HCT116 (cell line): ENCODE data around the gene MYZAP.

ENCODE experiments used
- EZH2 ChIP-seq: fragments of 200-600 bp; sonication (generic); IDR thresholded peaks from 2 replicates; pipeline ENCODE4 v1.6.1; 2017; ENCODE audit warnings: antibody characterized with exemption, mixed run types
- EZH2phosphoT487 ChIP-seq: fragments of 200-600 bp; IDR thresholded peaks from 2 replicates; pipeline ENCODE4 v1.6.1; 2018; ENCODE audit warnings: antibody characterized with exemption, borderline replicate concordance
- POLR2A ChIP-seq: IDR thresholded peaks from 2 replicates; pipeline ENCODE4 v1.7.0; 2011; ENCODE audit warnings: borderline replicate concordance; ENCODE audit not compliant: insufficient read depth, insufficient read length; ENCODE audit errors: extremely low read depth
- POLR2AphosphoS5 ChIP-seq: IDR thresholded peaks from 2 replicates; pipeline ENCODE4 v1.6.1; 2011; ENCODE audit warnings: mild to moderate bottlenecking, low read depth, low read length, moderate library complexity
- SP1 ChIP-seq: IDR thresholded peaks from 2 replicates; pipeline ENCODE4 v1.6.1; 2012; ENCODE audit warnings: low read depth
- ZFX ChIP-seq: fragments of 450-650 bp; IDR thresholded peaks from 2 replicates; pipeline ENCODE4 v1.6.1; 2017
- TF ChIP-seq, protein P1 (sequence below), 3 experiments: fragments of 200-600 bp in 1 of 3; sonication (generic) in 1 of 3; IDR thresholded peaks in 2 of 3; conservative IDR thresholded peaks in 1 of 3; 2 replicates each; pipeline ENCODE4 v1.5.1; 2012 to 2017; ENCODE audit warnings: low read depth in 2 of 3, low read length in 2 of 3, antibody characterized with exemption in 1 of 3, borderline replicate concordance in 1 of 3, control low read depth in 1 of 3, mild to moderate bottlenecking in 1 of 3, mixed read lengths in 1 of 3, mixed run types in 1 of 3, moderate library complexity in 1 of 3; ENCODE audit not compliant: insufficient read depth in 1 of 3

DNA sequence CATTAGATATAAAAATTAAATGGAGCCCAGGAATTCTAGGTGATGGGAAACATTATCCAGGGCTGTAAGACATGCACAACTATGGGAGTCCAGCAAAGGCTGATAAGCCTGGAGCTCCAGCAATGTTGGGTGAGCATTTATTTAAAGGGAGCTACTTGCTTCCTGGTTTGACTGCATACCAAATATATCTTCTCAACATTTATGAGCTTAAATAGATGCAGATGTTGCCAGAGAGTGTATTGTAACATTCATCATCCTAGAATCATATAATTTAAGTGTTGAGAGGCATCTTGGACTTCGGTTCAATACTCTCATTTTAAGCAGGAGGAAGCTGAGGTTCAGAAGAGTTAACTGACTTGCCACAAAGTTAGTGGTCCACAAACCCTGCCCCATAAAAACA, 102.6 kb downstream of the MYZAP start:
- TF ChIP-seq, protein P1, sequence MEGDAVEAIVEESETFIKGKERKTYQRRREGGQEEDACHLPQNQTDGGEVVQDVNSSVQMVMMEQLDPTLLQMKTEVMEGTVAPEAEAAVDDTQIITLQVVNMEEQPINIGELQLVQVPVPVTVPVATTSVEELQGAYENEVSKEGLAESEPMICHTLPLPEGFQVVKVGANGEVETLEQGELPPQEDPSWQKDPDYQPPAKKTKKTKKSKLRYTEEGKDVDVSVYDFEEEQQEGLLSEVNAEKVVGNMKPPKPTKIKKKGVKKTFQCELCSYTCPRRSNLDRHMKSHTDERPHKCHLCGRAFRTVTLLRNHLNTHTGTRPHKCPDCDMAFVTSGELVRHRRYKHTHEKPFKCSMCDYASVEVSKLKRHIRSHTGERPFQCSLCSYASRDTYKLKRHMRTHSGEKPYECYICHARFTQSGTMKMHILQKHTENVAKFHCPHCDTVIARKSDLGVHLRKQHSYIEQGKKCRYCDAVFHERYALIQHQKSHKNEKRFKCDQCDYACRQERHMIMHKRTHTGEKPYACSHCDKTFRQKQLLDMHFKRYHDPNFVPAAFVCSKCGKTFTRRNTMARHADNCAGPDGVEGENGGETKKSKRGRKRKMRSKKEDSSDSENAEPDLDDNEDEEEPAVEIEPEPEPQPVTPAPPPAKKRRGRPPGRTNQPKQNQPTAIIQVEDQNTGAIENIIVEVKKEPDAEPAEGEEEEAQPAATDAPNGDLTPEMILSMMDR (IDR thresholded peaks at IDR 0.05 in 2 of 3, conservative IDR thresholded peaks at IDR 0.05 in 1 of 3; ENCODE audit: borderline replicate concordance in 1 of 3, insufficient read depth in 1 of 3, low read depth in 2 of 3, low read length in 2 of 3), result no peak
- TF ChIP-seq EZH2 (no peak), POLR2AphosphoS5 (no peak), EZH2phosphoT487 (no peak), ZFX (no peak), POLR2A (no peak), SP1 (no peak)
